ENCODE data around the gene BST1. TPM values are rescaled to one million over a fixed set of nuclear protein-coding genes. Genes with fewer than 3 reads are reported as not detected.
"Not testable (repeated sequence)": the region's sequence is repeated elsewhere in the genome, so short reads cannot be mapped to it uniquely, and the experiment has no call there.

Gene BST1
- total RNA-seq, 2 donors from 2014 or later = 0.89 to 1.9 TPM

DNA sequence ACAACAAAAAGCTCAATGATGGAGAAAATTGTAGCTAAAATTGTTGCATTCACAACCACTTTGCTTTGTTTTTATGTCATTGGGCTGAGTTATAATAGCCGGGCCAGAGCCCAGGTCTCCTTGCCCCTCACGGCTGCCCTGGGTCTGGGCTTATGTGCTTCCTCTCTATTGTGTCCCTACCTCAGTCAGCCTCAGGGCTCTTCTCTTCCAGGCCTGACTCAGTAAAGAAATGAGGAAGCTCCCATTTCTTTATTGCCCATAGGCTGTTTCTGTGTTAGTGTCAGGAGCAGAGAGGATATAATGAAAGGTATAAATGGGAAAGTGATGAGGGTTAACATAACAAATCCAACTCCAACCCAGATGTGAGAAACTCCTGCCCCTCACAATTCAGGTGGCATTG is 18.0 kb downstream of the BST1 start:
- ATAC-seq = no peak
- peaks cover 9% of the 10 kb centered on the region for H3K27me3 Mint-ChIP-seq
- H3K36me3 Mint-ChIP-seq (ENCODE audit: low read depth) = no peaks in the 10 kb centered on the region
- no peak overlapping the region for H3K27ac Mint-ChIP-seq
- H3K4me3 Mint-ChIP-seq = no peak overlapping the region
- no peak for DNase-seq
- H3K9me3 ChIP-seq (ENCODE audit: control insufficient read depth, low read length, poor library complexity, severe bottlenecking) = no peaks in the 10 kb centered on the region
- H3K4me1 Mint-ChIP-seq = peaks cover 8% of the 10 kb centered on the region

DNA sequence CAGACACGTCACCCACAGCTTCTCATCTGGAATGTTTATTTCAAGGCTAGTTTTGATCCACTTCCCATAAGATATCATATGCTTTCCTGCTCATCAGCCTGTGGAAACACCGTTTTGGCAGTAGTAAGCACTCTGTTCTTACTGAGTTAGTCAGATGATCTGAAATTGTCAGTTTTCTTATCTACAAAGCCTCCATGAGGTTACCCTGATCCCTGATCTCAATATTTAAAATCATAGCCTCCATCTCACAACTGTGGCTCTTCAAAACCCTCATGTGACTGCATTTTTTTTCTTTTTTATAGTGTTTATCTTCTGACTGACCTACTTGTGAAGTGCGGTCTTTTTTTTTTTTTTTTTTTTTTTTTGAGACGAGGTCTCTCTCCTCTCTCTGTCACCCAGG is 22.7 kb downstream of the BST1 start:
- peak overlapping the region; percentile 79 for H3K4me3 Mint-ChIP-seq
- H3K27ac Mint-ChIP-seq = peak overlapping the region; percentile 92
- H3K9me3 ChIP-seq (ENCODE audit: control insufficient read depth, low read length, poor library complexity, severe bottlenecking) = no peaks in the 10 kb centered on the region
- no peaks in the 10 kb centered on the region for H3K27me3 Mint-ChIP-seq
- H3K4me1 Mint-ChIP-seq = peaks cover 12% of the 10 kb centered on the region
- no peaks in the 10 kb centered on the region for H3K36me3 Mint-ChIP-seq (ENCODE audit: low read depth)
- DNase-seq (no peak), ATAC-seq (peak; percentile 88)

DNA sequence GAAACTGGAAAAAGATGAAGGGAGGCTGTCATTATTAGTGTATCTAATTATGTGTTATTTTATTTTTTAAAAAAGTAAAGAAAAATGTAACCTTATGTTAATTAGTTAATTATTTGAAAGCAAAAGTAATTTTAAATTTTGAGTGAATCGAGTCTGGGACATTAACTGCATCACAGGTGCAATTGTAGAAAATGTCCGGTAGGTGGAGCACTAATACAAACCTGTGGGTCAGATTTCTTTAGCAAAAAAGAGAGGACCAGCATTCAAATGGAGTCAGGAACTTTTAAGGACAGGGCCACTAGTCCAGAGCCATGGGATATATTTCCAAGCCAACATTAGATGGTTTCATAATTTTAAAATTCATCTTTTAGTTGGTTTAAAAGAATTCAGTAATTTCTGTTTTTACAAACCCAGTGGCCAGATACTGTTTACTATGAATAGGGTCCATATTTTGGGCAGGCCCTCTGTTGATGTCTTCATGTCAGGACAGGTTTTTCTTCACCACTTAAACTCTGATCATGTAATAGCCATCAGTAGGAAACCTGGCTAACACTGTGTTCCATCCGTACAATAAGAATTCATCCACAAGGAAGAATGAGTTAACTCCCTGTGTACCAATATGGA is 27.2 kb downstream of the BST1 start:
- Mint-ChIP-seq H3K27ac (no peak overlapping the region), H3K4me1 (peaks cover 14% of the 10 kb centered on the region), H3K36me3 (ENCODE audit: low read depth) (no peaks in the 10 kb centered on the region), H3K4me3 (no peak overlapping the region), H3K27me3 (peaks cover 20% of the 10 kb centered on the region)
- no peaks in the 10 kb centered on the region for H3K9me3 ChIP-seq (ENCODE audit: control insufficient read depth, low read length, poor library complexity, severe bottlenecking)
- DNase-seq (no peak), ATAC-seq (no peak)

DNA sequence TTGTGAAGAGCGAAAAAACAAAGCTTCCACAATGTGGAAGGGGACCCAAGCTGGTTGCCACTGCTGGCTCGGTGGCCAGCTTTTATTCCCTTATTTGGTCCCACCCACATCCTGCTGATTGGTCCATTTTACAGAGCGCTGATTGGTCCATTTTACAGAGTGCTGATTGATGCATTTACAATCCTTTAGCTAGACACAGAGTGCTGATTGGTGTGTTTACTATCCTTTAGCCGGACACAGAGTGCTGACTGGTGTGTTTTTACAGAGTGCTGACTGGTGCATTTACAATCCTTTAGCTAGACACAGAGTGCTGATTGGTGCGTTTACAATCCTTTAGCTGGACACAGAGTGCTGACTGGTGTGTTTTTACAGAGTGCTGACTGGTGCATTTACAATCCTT is 30.2 kb downstream of the BST1 start:
- not testable (repeated sequence) for DNase-seq; H3K9me3 ChIP-seq (ENCODE audit: control insufficient read depth, low read length, poor library complexity, severe bottlenecking); H3K27ac Mint-ChIP-seq; H3K36me3 Mint-ChIP-seq (ENCODE audit: low read depth); ATAC-seq; H3K4me3 Mint-ChIP-seq
- Mint-ChIP-seq H3K27me3 (peaks cover 21% of the 10 kb centered on the region), H3K4me1 (peaks cover 11% of the 10 kb centered on the region)

DNA sequence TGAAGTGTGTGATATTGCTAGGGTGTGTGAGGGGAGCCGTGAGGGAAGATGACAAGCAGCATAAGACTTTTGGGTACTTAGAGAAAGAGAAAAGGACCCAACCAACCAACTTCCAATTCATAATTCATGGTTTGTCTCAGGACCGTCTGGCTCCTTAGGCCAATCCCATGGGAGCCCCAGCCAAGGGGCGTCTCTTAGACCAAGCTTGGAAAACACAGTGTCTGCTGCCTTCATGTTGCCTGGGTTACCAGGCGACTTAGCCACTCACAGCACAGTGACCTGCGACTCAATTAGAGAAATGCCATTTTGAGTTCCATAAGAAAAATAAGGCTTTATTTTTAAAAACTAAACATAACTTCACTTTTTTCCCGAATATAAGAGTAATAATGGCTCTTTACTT is 32.7 kb downstream of the BST1 start:
- ATAC-seq (no peak), DNase-seq (no peak)
- Mint-ChIP-seq H3K27me3 (peaks cover 21% of the 10 kb centered on the region), H3K27ac (no peak overlapping the region), H3K36me3 (ENCODE audit: low read depth) (no peaks in the 10 kb centered on the region), H3K4me1 (peaks cover 13% of the 10 kb centered on the region), H3K4me3 (no peak overlapping the region)
- no peaks in the 10 kb centered on the region for H3K9me3 ChIP-seq (ENCODE audit: control insufficient read depth, low read length, poor library complexity, severe bottlenecking)

DNA sequence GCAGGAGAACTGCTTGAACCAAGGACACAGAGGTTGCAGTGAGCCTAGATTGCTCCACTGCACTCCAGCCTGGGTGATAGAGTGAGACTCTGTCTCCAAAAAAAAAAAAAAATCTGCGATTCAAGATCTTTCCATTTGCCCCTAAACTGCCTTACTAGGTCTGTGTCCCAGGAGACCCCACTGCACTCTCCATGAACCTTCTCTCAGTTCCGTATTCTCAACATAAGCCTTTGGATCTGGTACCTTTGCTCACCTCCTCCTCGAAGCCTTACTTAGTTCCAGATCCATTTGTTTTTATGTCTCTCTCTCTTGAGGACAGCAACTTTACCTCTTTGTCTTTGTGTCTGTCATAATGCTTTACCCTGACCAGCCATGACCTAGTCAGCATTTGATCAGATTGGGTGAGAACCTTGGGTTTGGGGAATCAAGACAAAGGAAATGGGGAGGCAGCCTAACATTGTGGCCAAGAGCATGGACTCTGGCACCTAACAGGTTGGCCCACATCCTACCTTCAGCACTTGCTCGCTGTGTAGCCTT is 33.7 kb downstream of the BST1 start:
- Mint-ChIP-seq H3K36me3 (ENCODE audit: low read depth) (no peaks in the 10 kb centered on the region), H3K4me1 (peaks cover 13% of the 10 kb centered on the region), H3K27me3 (peaks cover 16% of the 10 kb centered on the region), H3K4me3 (no peak overlapping the region), H3K27ac (no peak overlapping the region)
- DNase-seq = no peak
- H3K9me3 ChIP-seq (ENCODE audit: control insufficient read depth, low read length, poor library complexity, severe bottlenecking) = no peaks in the 10 kb centered on the region
- ATAC-seq = no peak

DNA sequence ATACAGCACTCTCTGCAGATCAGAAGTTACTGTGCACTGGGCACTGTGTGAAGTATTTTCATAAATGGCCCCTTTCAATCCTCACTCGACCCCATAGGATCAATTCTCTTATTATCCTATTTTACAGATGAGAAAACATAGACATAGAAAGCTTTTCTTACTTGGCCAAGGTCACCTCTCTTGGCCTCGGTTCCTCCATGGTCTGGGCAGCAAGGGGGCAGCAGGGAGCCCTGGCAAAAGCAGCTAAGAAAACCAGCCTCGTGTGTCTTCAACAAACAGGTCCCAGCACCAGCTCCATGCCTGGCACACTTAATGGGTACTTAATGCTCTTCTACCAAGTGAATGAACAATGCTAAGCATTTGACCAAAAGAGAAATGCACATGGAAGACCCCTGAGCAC is 34.4 kb downstream of the BST1 start:
- Mint-ChIP-seq H3K4me1 (peaks cover 13% of the 10 kb centered on the region), H3K27me3 (peaks cover 13% of the 10 kb centered on the region), H3K4me3 (no peak overlapping the region), H3K27ac (no peak overlapping the region), H3K36me3 (ENCODE audit: low read depth) (peaks cover under 1% of the 10 kb centered on the region)
- no peaks in the 10 kb centered on the region for H3K9me3 ChIP-seq (ENCODE audit: control insufficient read depth, low read length, poor library complexity, severe bottlenecking)
- no peak for DNase-seq
- no peak for ATAC-seq

DNA sequence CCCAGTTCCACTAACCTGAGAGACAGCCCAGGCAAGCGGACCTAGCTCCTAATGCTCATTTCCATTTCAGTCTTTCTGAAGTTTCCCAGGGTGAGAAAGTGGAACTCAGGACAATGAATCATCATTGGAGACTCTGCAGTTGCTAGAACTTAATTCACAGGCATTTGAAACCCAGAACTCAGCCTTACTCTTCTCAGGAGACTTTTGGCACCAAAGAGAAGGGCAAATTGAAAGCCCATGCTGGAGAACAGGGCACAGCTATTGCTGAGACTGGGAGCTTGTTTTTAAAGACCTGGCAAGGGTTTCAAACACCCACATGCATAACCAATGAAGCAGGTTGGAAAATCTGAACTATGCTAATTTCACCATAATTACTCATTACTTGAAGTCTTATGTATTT is 36.0 kb downstream of the BST1 start:
- no peak overlapping the region for H3K27ac Mint-ChIP-seq
- no peak overlapping the region for H3K4me3 Mint-ChIP-seq
- DNase-seq (no peak), ATAC-seq (no peak)
- peaks cover 16% of the 10 kb centered on the region for H3K4me1 Mint-ChIP-seq
- no peaks in the 10 kb centered on the region for H3K9me3 ChIP-seq (ENCODE audit: control insufficient read depth, low read length, poor library complexity, severe bottlenecking)
- H3K27me3 Mint-ChIP-seq = peaks cover 8% of the 10 kb centered on the region
- H3K36me3 Mint-ChIP-seq (ENCODE audit: low read depth) = peaks cover 2% of the 10 kb centered on the region

DNA sequence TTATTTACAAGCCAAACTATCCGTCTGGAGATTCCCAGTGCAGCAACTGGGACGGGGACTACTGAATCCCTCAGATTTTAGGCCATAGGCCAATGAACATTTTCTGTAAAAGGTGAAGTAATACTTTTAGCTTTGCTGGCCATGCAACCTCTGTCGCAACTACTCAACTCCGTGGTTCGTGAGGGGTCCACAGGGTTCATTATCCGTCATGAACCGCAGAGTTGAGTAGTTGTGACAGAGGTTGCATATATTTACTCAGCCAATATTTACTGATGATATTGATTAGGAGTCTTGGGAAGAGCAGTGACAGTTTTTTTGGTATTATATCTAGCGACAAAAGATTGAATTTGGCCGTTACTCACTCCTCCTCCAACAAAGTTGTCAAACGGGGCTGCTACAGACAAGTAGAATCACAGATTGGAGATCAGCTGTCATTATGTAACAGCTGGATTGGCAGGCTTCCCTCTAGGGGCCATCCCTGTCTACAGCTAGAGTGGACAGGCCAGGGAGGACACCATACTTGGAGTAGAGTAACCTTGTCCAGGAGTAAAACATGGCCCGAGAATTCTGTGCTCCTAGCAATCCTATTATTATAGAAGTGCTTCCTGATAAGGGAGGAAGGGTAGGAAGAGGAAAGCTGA is 38.0 kb downstream of the BST1 start:
- no peak overlapping the region for H3K27ac Mint-ChIP-seq
- no peaks in the 10 kb centered on the region for H3K9me3 ChIP-seq (ENCODE audit: control insufficient read depth, low read length, poor library complexity, severe bottlenecking)
- H3K36me3 Mint-ChIP-seq (ENCODE audit: low read depth) = peaks cover 2% of the 10 kb centered on the region
- H3K27me3 Mint-ChIP-seq = no peaks in the 10 kb centered on the region
- no peak for ATAC-seq
- peaks cover 9% of the 10 kb centered on the region for H3K4me1 Mint-ChIP-seq
- no peak overlapping the region for H3K4me3 Mint-ChIP-seq
- DNase-seq = no peak

DNA sequence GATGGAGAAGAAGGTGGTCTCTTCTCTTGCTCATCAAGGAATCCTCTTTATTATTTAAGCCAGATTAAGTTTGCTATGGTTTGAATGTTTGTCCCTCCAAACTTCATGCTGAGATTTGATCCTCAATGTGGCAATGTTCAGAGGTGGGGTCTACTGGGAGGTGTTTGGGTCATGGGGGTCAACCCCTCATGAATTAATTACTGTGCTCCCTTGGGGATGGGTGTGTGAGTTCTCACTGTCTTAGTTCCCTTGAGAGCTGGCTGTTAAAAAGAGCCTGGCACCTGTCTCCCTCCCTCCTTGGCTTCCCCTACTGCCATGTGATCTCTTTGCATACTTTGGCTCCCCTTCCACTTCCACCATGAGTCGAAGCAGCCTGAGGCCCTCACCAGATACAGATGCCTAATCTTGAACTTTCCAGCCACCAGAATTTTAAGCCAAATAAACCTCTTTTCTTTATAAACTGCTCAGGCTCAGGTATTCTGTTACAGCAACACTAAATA is 39.3 kb downstream of the BST1 start:
- Mint-ChIP-seq H3K4me3 (no peak overlapping the region), H3K4me1 (peaks cover 7% of the 10 kb centered on the region), H3K27ac (no peak overlapping the region), H3K36me3 (ENCODE audit: low read depth) (peaks cover 2% of the 10 kb centered on the region), H3K27me3 (no peaks in the 10 kb centered on the region)
- ATAC-seq = no peak
- H3K9me3 ChIP-seq (ENCODE audit: control insufficient read depth, low read length, poor library complexity, severe bottlenecking) = no peaks in the 10 kb centered on the region
- no peak for DNase-seq

DNA sequence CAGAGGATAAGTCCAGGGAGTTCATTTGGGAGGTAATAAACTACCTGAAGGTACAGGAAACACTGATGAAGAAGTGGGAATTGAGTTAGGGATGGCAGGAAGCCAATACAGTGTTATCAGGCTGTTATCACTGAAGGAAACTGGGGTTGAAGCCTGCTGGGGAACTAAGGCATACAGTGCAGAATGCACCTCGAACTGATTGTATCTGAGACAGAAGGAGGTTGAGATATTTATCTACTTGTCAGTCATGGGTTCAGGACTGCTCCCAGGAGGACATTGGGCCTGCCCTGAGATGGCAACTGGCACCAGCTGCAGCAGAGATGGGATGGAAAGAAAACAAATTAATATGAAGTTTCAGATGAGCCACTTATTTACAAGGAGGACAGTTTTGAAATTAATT is 39.8 kb downstream of the BST1 start:
- H3K4me3 Mint-ChIP-seq = no peak overlapping the region
- ATAC-seq (no peak), DNase-seq (no peak)
- H3K27ac Mint-ChIP-seq = no peak overlapping the region
- H3K27me3 Mint-ChIP-seq = no peaks in the 10 kb centered on the region
- peaks cover 6% of the 10 kb centered on the region for H3K4me1 Mint-ChIP-seq
- H3K36me3 Mint-ChIP-seq (ENCODE audit: low read depth) = peaks cover 2% of the 10 kb centered on the region
- H3K9me3 ChIP-seq (ENCODE audit: control insufficient read depth, low read length, poor library complexity, severe bottlenecking) = no peaks in the 10 kb centered on the region

DNA sequence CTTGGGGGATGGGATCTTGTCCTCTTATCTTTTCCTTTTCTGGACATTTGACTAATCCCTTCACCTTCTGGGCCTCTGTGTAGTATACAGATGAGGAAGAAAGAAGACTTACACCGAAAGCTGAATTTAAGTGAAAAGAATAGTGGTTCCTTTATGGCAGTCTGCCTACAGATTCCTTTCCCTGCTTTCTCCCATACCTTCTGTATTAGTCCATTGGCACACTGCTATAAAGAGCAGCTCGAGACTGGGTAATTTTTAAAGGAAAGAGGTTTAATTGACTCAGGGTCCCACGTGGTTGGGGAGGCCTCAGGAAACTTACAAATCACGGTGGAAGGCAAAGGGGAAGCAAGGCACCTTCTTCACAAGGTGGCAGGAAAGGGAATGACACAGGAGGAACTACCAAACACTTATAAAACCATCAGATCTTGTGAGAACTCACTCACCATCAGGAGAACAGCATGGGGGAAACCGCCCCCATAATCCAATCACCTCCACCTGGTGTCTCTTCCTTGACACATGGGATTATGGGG is 41.2 kb downstream of the BST1 start:
- H3K4me3 Mint-ChIP-seq = no peak overlapping the region
- ATAC-seq (no peak), DNase-seq (no peak)
- no peaks in the 10 kb centered on the region for H3K9me3 ChIP-seq (ENCODE audit: control insufficient read depth, low read length, poor library complexity, severe bottlenecking)
- H3K4me1 Mint-ChIP-seq = peaks cover 2% of the 10 kb centered on the region
- H3K36me3 Mint-ChIP-seq (ENCODE audit: low read depth) = peaks cover 2% of the 10 kb centered on the region
- H3K27ac Mint-ChIP-seq = no peak overlapping the region
- H3K27me3 Mint-ChIP-seq = no peaks in the 10 kb centered on the region

DNA sequence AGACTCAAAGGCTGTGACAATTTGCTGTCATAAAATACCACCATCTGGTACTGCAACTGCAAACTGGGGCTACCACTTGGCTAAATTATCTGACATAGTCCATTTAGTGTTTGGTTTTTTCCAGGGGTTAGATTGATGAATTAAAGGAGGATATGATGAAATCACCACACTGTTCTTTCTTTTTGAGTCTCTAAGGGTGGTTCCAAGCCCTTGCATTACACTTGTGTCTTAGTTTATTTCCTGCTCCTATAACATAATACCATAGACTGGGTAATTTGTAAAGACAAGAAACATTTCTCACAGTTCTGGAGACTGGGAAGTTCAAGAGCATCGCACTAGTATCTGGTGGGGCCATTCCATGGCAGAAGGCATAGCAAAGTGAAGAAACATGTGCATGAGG is 43.2 kb downstream of the BST1 start:
- no peak for ATAC-seq
- H3K27ac Mint-ChIP-seq = no peak overlapping the region
- peaks cover 2% of the 10 kb centered on the region for H3K36me3 Mint-ChIP-seq (ENCODE audit: low read depth)
- H3K4me3 Mint-ChIP-seq = no peak overlapping the region
- peaks cover 2% of the 10 kb centered on the region for H3K4me1 Mint-ChIP-seq
- no peaks in the 10 kb centered on the region for H3K9me3 ChIP-seq (ENCODE audit: control insufficient read depth, low read length, poor library complexity, severe bottlenecking)
- no peaks in the 10 kb centered on the region for H3K27me3 Mint-ChIP-seq
- DNase-seq = no peak
